Measurements from ENCODE around the gene LY6G6C.

Gene LY6G6C

DNA sequence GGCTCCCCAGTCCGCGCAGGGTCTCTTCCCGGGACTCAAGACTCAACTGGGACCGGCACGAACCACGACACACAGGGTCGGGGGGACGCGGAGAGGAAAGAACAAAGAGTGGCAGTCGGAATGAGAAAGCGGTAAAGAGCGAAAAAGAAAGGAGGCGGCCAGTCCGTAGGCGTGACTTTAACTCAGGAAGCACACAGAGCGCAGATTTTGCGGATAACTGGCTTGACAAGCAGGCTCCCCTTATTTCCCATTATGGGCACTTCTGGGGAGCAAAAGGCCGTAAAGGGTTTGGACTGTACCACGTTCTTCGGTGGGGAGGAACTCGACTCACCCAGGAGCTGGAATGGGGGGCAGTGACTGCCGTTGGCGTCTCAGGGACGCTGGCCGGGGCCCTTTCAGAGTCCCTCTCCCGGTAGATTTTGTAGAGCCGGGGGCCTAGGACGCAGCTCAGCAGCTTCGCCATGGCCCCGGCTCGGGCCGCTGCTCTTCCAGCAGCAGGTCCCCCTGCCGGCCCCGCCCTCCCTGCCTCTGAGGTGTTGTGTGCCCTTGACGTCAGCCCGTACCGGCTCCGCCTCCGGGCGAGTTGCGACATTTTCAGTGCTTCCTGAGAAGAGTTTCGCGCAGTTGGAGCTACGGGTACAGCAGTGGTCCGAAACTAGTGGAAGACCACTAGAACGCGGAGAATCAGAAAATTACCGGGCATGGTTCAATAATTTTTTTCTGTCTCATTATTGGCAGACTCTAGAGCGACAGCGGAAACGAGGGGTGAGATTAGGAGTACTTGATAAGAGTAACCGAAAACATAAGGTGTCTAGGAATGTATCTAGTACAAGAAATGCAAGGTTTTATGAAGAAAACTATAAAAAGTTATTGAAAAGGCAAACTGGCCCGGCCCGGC is 18.5 kb downstream of the LY6G6C start, which contains the start of gene ABHD16A:
TSS of gene ABHD16A (minus strand) at position 506 of the 898 bp plus-strand sequence. CDS start at position 463, 43 bp downstream.
- peak; percentile 99 for DNase-seq

DNA sequence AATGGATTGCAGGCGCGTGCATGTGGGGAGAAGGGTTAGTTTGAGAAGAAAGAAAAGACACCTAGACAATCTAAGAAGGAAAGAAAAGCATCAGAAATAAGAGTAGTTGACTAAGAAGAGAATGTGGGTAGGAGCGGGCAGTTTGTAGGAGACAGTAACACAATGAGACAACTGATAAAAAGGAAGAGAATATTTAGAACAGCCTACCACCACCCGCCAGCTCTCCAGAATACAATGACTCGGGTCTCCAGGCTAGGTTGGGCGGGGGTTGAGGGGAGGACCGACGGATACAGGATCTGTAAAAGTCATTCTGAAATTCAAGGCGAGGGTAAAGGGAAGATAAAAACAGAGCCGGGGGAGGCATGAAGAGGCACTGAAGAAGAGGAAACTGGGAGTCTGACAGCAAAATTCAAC is 19.1 kb downstream of the LY6G6C start:
- DNase-seq, result no peak

DNA sequence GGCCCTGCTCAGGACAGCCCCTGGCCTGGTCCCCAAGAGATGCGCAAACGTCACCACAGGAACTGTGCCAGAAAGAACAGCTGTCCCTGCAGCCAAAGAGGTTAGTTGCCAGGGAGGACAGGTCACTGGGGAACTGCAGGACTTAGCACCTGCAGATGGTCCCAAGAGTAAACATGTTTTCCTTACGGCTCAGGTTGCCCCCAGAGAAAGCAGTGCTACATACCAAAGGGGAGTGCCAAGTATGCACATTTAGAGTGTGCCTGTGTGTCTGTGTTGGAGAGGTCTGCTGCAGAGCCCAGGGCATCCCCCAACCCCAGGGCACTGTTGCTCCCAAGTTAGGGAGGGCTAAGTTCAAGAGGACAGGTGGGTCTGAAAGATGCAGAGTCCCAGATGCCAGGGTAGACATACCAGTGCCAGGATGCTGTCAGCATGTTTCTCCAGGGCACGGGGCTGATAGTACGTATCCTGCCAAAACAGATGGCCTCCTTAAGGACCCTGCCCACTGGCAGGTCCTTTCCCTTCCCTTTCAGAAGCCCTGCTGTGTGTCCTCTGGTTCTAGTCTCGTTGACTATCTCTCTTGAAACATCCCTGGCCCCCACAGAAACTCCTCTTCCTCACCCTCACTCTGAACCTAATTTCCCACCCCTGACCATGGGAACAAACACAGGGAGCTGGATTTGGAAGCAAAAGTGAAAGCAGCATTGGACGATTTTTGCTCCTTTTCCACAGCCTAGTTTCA is 19.7 kb downstream of the LY6G6C start:
- peak; percentile 53 for DNase-seq

DNA sequence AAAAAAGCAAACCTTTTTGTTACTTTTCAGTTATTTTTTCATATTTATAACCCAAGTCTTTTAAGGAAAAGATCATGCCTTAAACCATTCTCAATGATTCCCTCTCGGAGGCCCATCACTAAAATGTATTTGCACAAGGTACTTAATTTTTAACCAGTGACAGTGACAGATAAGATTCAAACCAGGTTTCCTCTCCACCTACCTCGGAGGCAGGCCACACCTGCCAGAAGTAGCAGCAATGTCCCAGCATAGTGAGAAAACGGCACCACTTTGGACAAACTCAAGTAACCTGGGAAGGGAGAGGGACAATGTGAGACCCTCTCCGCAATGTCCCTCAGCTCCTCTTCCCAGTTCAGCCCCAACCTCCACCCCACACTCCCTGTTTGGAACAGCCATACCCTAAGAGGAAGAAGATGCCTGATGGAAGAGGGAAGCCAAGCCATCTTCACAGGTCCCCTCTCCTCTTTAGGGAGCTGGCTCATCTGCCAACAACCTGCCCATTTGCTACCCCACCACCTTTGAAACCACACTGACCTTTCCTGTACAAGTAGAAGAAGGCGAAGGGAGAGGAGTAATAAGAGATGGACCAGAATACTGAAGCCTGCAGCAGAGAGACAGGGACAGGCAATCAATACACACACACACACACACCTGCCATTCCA is 20.7 kb downstream of the LY6G6C start:
- DNase-seq, result no peak

DNA sequence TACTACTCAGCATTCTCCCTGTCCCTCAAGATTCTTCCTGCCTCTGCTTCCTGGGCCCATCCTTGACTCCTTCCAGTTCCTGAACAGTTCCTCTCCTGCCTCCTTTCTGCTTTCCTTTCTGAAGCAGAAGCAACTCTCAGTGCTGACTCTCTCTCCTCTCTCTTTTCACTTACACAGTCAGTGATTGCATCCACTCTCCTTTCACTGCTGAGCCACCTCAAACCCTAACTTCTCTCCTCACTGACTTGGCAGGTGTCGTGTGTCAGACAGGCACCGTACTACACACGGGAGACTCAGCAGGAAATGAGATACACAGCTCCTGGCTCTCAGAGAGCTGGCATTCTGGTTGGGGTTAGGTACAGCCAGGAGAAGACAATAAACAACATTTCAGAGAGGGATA is 24.0 kb downstream of the LY6G6C start:
- DNase-seq, result no peak

DNA sequence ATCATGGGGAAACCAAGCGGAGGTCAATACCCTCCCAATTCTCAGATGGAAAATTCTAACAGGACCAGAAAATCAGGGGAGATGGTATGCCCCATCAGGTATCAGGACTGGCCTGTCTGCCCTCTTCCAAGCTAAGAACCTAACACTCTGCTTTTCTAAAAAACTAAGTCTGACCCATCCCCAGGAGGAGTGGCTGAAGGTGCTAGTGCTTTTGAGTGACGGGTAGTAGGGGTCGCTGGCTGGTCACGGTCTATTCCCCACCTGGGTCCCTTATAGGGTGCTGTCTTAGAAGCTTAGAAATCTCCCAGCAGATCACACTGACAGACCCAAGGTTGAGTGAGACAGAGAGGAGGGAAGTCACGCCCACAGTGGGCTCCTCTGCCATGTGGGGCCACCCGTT is 28.0 kb downstream of the LY6G6C start:
- no peak for DNase-seq

DNA sequence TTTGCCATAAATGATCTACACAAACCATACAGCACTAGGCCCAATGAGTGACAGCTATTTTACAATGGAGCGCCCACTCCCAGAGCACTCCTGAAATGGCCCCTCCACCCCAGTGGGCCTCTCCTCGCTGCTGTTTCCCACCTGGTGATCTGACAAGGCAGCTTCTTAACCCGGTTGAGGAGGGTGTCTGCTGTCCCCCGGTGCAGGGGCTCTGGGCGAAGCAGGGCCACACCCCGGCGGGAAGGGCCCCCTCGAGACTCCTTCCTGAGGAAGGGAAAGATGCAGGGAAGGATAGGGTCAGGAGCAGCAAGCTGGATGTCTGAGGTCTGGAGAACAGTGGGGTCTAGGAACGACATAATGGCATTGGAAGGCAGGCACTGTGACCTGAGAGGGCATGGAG is 28.7 kb downstream of the LY6G6C start:
- no peak for DNase-seq

DNA sequence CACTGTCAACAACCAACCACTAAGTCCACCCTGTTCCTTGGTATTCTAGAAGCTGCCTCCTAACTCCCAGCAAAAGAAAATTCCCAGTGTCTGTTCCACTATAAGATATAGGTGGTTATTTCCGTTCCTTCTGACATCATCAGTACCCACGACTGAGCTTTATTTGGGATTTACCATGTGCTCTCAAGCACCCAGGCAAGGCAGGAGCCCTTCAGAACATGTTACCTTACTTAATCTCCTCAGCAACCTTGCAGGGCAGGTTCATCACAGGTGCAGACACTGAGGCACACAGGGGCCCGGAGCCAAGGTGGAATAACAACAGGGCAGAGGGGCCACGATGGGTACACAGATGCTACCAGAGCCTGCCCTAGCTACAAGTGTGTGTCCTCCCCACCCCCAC is 29.2 kb downstream of the LY6G6C start:
- no peak for DNase-seq

DNA sequence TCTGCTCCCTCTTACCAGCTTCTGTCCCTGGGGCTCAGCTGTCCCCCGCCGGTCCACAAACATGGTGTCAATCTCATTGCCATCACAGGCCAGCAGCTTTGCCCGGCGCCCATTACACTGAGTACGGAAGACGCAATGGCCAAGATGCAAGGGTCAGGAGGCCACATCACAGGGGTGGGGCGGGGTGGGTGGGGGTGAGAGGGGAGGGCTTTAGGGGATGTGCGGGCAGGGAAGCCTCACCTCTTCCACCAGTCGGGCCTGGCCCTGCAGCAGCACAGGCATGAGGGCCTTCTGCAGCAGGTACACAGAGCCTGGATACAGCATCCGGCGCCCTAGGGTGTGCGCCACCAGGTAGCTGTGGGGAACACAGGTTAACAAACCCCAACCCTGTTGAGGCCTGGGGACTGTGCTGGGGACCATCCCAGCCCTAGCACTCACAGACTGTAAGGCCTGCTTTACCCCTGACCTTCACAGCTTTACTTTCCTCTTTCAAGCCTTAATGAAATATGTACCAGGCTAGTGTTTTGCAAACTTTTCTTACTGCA is 29.9 kb downstream of the LY6G6C start:
- no peak for DNase-seq

DNA sequence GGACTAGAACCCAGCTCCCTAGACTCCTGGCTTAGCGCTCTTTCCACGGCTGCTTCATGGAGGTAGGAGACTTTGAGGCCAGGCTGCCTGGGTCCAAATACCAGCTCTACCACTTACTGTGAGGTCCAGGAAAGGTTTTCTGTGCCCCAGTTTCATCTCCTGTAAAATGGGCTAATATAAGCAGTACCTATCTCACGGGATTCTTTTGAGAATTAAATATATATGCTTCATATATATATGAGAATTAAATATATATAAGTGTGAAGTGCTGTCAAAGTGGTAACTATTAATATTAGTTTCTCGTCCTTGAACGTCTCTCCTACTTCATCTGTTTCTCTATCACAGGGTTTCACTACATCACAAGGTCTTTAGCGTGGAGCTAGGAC is 30.5 kb downstream of the LY6G6C start:
- no peak for DNase-seq

DNA sequence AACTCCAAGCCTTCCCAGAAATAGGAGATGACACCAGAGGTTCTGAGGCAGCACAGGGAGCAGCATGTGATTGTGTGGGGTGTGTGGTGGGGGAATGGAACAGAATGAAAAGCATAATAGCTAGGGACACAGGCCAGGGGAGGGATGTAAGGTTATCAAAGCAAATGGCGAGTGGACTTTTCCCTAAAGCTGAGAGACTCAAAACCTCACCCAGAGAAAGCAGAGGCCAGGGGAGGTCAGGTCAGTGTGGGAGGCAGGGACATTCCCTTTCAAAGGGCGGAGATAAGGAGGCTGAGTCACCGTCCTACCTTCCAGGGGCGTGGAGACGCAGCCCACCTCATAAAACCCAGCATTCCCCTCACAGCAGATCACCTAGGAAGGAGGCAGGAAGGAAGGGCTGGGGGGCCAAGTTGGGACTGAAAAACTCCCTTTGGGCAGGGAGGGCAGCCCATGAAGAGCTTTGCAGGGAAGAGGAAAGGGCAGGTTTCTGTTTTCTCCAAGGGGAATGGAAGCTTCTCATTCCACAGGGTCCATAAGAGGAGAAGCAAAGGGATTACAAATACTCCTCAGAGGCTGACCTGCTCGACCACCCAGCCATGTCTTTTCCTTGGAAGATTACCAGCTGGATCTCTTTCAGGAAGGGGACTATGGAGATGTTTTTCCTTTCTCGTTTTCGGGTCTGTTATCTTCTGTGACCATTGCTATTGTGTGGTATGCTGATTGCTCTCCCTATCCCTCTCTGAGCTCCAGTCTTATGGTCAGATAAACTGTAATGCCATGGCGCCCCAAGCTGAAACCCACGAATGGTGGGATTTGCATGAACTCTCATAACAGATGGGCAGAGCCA is 31.1 kb downstream of the LY6G6C start:
- DNase-seq, result no peak

DNA sequence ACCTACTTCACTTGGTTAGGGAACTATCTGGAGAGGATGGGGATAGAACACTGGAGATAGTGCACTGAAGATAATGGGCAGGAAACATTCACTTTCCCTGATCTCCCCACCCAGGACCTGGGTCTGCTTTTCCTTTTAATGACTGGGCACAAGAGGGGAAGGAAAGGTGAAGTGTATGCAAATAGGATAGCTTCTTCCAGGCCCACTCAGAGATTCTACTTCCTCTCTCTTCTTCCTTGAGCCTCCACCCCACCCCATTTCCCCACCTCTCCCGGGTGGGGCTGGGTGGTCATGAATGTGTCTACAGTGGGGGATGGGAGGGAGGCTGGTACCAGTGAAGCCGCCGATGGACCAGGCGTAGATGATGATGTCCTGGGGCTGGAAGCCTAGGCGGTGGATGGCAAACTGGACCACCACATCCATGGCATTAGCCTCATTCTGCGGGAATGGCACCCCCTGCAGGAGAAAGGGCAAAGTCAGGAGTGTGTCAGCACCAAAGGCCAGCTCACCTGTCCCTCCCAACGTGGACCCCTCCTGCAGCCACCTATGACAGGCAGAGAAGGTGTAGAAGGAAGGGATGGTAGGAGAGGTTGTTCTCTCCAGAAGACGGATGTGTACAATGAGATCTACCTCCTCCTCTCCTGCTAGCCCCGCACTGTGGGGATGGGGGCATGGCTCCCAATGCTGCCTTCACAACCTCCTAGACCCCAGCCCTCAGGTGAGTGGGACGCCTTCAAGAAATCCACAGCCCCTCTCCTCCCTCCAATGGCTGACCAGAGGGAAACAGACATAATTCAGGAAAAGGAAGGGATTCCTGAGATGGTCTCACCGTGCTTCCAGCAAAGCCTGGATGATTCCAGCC is 32.1 kb downstream of the LY6G6C start:
- DNase-seq, result no peak

DNA sequence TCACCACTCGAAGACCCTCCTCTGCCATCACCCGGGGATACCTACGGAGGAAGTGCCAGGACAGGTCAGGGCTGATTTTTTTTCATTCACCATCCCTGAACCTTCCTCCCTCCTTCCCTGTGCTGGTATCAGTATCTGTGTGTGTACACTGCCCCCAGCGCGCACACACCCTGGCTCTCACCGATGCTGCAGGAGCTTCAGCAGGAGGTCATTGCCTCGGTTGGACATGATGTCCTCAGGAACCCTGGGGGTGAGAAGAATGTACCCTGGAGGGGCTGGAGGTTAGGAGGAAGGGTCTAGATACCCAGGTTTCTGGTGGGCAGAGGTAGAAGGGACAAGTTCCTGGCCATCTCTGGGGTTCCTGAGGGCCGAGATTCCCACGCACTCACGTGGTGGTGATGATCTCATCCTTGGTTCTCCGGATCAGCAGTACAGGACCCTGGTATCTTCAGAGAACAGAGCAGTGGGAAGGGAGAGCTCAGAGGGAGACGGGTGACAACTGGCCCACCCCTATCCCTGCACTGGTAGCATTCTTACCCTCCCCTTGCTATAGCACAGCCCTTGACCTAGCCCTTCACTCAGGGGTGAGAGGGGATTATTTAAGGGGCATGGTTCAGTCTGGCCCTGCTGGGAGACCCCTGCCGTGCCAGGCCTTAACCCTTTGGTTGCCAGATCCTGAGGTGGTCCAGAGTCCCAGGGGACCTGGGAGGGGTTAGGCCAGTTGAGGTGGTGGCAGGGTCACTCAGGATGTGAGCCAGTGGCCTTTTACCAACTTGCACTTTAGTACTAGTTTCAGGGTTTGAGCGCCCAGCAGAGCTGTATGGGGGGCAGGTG is 33.5 kb downstream of the LY6G6C start:
- DNase-seq, result no peak

DNA sequence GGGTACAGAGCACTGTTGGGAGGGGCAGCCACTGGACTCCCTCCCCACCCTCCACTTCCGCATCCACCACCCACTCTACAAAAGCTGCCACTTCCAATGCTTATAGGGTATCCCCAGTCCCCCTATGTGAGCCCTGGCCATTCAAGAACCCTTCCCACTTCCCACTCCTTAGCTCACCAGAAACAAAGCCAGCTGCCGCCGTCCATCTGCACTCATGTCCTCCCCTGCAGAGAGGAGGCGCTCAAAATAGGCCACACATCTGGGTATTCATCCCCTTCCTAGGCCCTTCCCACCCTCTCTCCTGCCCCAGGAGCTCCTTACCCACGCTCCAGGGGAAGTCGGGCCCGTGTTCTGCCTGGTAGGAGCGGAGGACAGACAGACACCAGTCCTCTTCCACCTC is 34.2 kb downstream of the LY6G6C start:
- DNase-seq, result no peak

DNA sequence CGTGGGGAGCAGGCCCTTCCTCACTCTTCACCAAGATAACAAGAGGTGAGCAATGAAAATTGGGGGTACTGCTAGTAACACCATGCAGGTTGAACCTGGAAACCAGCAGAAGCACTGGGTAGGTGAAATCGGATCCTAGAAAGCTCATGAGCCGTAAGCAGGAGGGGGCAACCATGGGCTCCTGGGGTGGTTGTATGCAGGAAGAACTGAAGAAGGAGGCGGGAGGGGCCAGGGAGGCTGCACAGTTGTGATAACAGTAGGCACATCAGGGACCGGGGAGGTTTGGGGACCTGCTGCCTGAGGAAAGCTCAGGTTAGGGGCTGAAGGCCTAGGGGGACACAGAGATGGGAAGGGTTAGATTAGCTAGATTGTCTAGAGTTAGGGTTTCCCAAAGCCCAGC is 35.1 kb downstream of the LY6G6C start:
- DNase-seq, result no peak

DNA sequence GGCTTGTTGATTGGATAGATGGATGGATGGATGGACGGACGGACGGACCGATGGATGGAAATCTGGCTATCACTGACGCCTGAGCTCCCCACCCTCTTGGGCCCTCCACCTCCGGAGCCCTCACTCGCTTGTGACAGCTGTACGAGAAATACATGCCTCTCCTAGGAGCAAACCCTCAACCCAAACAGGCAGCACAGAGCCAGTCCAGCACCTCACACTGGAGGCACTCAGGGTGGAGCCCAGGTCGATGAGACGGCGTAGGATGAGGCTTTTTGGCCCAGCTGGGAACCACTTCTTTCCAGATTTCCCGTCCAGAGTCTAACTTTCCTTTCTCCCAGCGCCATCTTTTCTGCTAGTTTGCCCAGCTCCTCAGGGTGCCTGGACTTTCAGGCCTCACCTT is 38.0 kb downstream of the LY6G6C start:
- no peak for DNase-seq

DNA sequence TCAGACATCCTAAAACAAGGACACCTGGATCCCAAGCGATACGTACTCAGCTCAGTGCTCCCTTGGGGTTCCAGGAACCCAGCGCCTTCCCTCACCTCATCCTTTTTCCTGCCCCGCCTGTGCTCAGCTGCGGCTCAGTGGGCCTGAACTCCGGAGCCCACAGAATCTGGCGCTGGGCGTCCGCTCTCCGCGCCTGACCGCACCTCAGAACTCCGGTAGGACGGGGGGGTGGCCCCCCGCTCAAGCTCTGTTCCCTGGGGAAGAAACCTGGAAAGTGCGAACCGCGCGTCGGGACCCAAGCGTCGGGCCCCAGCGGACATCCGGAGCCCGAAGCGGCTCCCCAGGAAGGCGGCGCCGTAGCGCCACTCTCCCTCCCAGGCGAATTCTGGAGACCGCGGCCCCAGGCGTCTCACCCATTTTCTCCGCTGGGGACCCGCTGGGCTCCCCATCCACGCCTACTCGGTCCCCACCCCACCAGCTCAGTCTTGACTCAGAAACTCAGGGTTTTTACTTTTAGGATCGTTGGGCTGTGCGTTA is 40.3 kb downstream of the LY6G6C start:
- DNase-seq, result peak; percentile 57

DNA sequence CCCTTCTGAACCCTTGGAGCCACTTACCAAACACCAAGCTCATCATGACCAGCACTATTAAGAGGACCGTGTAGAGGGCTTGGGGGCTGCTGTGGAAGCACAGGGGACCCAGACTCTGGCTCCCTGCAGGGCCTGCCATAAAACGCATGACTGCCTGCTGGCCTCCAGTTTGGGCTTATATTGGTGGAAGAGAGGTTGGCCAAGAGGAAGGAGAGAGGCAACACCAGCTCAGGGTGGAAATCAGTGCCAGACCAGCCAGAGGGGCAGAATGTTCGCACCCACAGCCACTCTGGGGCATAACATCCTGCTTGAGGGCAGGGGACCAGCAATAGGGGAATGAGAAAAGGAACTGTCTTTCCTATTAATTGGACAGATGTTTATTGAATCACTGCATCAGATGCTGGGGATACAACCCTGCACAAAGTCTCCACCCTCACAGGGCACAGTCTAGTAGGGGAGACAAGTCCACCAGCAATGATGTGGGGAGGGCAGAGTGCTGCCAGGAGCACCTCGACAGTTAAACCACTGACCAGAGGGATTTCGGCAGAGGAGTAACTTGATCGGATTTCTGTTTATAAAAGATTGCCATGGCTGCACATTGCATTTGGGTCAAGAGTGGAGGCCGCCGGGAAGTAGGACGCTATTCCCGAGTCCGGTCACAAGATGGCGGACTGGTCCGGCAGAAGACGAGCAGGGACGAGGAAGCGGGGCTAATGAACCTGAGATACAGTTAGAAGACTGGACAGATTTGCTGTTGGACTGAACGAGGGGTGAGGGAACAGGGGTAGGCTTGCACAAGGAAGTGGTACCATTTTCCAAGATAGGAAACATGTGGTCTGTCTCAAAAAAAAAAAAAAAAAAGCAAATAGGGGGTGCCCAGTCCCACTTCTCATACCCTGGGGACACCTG is 41.1 kb downstream of the LY6G6C start, which contains the start of gene LY6G5C:
TSS of gene LY6G5C (minus strand) at position 842 of the 909 bp plus-strand sequence. CDS start at position 148, 694 bp downstream.
- peak; percentile 57 for DNase-seq

DNA sequence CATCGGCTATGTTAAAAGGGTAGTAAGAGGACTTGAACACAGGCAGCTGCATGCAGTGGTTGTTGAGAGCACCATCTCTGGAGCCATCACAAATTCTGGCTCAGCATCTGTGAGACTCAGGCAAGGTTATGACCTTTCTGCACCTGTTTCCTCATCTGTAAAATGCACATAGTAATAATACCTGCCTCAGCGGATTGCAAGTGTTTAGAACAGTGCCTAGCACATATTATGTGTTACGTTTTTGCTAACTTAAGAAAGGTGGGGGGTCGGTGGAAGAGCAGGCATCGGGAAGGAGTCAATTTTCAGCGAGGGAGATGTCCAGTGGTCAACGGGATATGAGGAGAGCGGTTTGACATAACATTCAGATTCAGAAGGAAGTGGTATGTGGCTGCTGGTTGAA is 43.6 kb downstream of the LY6G6C start:
- no peak for DNase-seq
